ENCODE data around the gene DLD. TPM values are rescaled to one million over a fixed set of nuclear protein-coding genes. Genes with fewer than 3 reads are reported as not detected.
"Not testable (repeated sequence)": the region's sequence is repeated elsewhere in the genome, so short reads cannot be mapped to it uniquely, and the experiment has no call there.

The DLD gene
- total RNA-seq, 1 donor from 2014 or later: 78.2 TPM

- intact Hi-C loops (cut with micrococcal nuclease): no loop called here
These were observed 50.0 kb downstream of the DLD start for GRCh38 chr7:107940951-107941350.

DNA sequence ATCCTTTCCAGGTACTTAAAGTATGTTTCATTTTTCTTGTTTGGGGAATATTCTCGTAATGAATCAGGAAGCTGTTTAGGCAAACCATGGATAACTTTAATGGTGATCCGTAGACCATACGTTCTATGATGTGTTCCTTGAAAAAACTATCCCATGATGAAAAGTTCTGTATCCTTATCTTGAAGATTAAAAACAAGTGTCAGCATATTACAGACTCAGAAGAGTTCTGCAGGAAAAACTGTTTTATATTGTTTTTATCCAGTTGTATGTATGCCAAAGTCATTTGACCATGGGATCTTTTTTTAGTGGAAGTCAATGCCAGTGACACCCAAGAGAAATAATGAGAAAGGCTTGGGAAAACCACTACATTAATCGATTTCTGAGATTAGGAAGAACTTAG, 52.0 kb downstream of the DLD start:
- intact Hi-C loops (cut with micrococcal nuclease): no loop called here

GRCh38 chr7:107944411-107945169, 53.6 kb downstream of the DLD start:
- intact Hi-C loops (cut with micrococcal nuclease): no loop called here

DNA sequence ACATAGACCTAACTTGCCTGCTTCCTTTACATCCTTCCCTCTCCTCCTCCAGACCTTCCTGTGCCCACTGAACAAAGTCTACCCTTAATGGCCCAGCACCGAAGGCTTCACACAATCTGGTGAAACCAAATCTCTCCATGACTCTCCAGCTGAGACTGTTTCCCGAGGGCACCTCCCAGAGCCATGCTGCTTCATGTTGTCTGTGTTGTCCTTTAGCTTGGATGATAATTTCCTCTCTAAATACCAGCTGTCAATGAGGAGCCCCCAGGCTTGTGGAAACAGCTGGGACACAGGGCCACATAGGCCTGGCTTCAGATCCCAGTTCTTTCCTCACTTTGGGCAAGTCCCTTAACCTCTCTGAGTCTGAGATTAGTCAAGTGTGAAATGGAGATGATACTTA, 54.3 kb downstream of the DLD start:
- intact Hi-C loops (cut with micrococcal nuclease): no loop called here

DNA sequence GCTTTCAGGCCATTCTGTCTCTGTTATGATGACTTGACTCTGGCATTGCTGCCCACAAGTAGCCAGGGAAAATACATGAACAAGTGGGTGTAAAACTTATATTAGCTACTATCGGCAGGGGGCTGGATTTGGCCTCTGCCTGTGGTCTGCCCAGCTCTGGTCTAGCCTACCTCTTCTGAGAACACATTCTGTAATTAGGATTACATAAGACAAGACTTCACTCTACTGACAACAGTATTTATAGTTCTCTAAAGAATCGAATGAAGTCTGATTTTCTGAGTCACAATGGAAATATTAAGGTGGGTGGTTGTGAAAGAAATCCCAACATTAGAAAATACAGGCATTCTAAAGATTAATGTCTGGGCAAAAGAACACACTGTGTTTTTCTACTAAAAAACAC, 55.5 kb downstream of the DLD start:
- intact Hi-C loops (cut with micrococcal nuclease): no loop called here

DNA sequence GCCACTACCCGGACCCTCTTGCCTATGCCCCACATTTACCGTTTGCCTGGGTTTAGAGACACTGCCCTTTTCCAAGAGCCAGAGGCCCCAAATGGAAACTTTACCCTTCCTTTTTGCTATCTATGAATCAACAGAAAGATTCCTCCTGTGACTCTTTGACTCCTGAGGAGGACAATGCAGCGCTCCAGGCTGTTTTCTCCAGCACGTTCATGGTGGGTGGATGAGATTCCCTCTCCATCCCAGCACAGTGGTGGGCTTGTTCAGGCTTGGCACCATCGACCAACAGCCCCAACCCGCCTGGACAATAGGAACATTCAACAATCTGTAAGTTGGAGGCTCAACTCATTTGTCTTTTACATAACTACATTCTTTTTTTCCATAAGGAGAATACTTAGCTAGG, 55.9 kb downstream of the DLD start:
- intact Hi-C loops (cut with micrococcal nuclease): no loop called here

- intact Hi-C loops (cut with micrococcal nuclease): no loop called here
These were observed 57.9 kb downstream of the DLD start for GRCh38 chr7:107948645-107949442.

GRCh38 chr7:107949443-107949935, 58.5 kb downstream of the DLD start:
- intact Hi-C loops (cut with micrococcal nuclease): no loop called here

GRCh38 chr7:107951172-107951787, 60.3 kb downstream of the DLD start:
- intact Hi-C loops (cut with micrococcal nuclease): no loop called here

GRCh38 chr7:107951896-107952295, 60.9 kb downstream of the DLD start:
- intact Hi-C loops (cut with micrococcal nuclease): no loop called here

GRCh38 chr7:107953265-107953923, 62.4 kb downstream of the DLD start:
- intact Hi-C loops (cut with micrococcal nuclease): no loop called here

- intact Hi-C loops (cut with micrococcal nuclease): no loop called here
These were observed 62.9 kb downstream of the DLD start for GRCh38 chr7:107953924-107954303.

DNA sequence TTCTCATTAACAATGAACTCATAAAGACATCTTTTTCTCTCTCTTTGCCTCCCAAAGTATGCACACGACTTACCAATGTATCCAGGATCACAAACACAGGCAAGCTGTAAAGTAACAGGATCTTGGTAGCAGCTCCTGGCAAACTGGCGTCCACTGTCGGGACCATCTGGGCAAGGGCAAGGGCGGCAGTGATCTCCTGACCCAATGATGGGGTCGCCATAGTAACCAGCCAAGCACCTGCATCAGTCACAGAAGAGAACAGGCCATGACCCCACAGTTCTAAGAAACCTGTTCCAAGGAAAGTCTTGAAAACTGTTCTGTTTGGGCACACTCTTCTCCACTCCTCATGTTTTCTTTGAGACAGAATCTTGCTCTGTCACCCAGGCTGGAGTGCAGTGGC, 64.4 kb downstream of the DLD start:
- intact Hi-C loops (cut with micrococcal nuclease): no loop called here

DNA sequence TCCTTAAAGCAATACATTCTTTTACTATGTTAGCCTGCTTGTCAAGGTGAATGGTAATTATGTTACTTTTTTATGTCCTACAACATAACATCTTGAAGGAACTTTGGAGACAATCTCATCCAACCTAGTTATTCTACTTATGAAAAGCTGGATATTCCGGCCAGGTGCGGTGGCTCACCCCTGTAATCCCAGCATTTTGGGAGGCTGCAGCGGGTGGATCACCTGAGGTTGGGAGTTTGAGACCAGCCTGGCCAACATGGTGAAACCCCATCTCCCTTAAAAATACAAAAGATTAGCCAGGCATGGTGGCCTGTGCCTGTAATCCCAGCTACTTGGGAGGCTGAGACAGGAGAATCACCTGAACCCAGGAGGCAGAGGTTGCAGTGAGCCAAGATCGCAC, 66.0 kb downstream of the DLD start:
- intact Hi-C loops (cut with micrococcal nuclease): not testable (repeated sequence)

DNA sequence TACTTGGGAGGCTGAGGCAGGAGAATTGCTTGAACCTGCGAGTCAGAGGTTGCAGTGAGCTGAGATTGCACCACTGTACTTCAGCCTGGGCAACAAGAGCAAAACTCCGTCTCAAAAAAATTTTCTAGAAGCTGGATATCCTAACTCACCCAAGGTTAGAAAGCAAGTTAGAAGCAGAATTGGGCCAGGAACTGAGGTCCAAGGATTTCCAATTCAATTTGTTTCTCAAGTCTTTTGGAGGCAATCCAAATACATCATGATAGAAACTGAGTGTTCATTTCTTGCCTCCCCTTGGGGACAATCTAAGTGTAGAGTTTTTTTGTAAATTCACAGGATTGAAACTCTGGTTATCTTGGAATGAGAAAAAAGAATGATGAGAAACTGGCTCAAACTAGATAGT, 66.5 kb downstream of the DLD start:
- intact Hi-C loops (cut with micrococcal nuclease): no loop called here

DNA sequence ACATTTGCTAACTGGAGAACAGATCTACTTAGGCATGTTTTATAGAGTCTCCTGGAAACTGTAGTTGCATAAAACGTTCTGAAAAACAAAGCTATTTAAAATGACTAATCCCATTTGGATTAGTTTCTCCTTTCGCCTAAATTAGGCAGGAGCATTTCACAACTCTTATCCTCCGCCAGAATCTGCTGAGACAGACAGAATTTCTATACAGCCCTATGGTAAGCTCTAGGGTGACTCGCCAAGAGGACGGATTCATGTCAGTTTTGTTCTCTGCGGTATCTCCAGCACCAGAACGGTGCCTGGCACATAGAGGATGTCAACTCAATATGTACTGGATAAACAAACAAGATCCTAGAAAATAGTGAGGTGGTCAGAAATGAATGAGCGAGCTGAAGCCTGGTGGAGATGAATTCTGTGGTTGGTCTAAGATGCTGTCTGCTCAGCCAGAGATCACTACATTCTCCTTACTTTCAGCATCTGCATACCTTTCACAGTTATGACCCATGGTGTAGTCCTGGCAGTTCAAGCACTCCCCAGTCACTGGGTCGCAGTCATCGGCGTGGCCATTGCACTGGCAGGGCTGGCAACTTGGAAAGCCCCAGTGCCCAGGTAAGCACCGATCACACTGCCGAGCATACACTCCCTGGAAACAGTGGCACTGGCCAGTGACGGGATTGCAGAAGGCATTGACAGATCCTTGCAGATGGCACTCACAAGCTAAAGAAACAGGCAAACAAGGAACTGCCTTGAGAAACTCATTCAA, 68.0 kb downstream of the DLD start:
- intact Hi-C loops (cut with micrococcal nuclease): no loop called here

GRCh38 chr7:107959527-107959898, 68.5 kb downstream of the DLD start:
- intact Hi-C loops (cut with micrococcal nuclease): no loop called here

DNA sequence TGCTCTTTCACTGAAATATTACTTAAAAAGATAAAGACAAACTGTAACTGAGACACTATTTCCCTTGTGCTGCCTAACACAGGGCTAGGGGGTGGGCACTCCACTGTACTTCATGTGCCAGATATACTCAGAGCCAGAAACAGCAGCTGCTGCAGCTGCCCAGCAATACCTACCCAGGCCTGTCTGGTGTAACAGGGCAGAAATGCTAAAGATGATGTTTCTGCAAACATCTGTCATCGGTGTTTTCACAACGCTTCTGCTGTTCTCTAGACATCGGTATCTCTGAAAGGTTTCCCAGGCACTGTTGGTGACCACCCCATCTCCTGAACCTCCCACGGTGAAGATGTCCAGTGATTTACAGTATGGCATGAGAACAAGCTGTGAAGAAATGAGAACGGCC, 69.3 kb downstream of the DLD start:
- intact Hi-C loops (cut with micrococcal nuclease): no loop called here

DNA sequence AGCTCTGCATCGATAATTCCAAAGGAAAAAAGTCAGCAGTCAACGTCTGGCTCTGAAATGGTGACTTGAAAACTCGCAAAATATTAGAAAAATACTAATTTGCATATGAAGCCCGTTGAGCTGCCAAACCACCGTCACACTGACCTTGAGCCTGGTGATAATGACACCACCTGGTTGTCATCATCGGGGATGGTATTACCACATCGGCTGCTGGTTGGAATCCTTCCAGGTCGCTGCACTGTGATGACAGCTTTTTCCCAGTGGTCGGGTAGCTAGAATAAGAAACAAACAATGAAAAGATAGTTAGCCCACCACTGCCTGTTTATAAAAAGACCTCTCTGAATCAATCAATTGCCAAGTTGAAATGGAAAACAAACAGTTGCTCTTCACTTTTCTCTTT, 70.4 kb downstream of the DLD start:
- intact Hi-C loops (cut with micrococcal nuclease): no loop called here

DNA sequence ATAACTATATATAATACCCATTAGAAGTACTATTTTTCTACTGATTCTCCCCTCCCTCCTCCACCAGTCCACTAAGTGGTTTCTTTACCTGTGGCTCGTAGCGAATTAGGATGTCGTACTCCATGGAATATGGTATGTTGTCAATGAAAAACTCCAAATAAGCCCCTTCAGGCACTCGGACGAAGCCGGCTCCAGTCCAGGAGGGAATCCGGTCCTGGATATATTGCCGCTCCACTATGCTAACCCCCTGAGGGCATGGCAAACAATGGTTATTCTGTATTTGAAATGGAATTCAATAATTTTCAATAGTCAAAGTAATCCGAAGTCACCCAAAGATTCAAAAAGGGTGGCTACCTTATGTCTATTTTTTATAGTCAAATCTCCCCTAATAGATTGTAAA, 71.8 kb downstream of the DLD start:
- intact Hi-C loops (cut with micrococcal nuclease): no loop called here

DNA sequence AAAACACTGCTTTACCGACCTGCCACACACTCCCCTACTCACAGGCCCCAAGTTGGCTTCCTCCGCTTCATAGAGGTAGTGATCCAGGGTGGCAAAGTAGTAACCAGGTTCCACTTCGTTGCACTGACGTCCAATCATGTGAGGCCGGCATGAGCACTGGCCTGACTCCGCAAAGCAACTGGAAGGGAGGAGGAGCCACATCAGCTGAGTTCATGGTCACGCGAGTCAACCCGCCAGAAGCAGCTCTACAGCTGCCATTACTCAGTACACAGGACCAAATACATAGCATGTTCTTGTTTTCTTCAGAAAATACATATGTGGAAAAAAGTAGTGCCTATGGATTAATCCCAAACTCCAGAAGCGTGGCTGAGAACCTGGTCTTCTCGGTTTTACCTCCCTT, 73.5 kb downstream of the DLD start:
- intact Hi-C loops (cut with micrococcal nuclease): no loop called here

All from T-helper 2 cell treated with Interferon-gamma antibody and Interleukin-4, amounts not matched to agents 100 ng/mL and 5 ng/mL, for 36 hours (primary cell).